HPDE6-E6E7 (cell line): ENCODE measurements around the gene ABO.
"Not testable (repeated sequence)": the region's sequence is repeated elsewhere in the genome, so short reads cannot be mapped to it uniquely, and the experiment has no call there.

Experiments used
- DNase-seq: peaks from one replicate; pipeline ENCODE4 v3.0.0; 2011; ENCODE audit warnings: missing footprints; ENCODE audit errors: extremely low spot score

Gene ABO

GRCh38 chr9:133290751-133291302 lies 15.8 kb upstream of the ABO start:
- no peak for DNase-seq

- no peak for DNase-seq
Observed at GRCh38 chr9:133286523-133286922, 11.5 kb upstream of the ABO start.

- DNase-seq = no peak
Observed at GRCh38 chr9:133285252-133285775, 10.3 kb upstream of the ABO start.

GRCh38 chr9:133284362-133284761 lies 9.4 kb upstream of the ABO start:
- no peak for DNase-seq

GRCh38 chr9:133283255-133284032 lies 8.4 kb upstream of the ABO start:
- not testable (repeated sequence) for DNase-seq

GRCh38 chr9:133282464-133283238 lies 7.7 kb upstream of the ABO start:
- no peak for DNase-seq

GRCh38 chr9:133280392-133280791 lies 5.4 kb upstream of the ABO start:
- no peak for DNase-seq

GRCh38 chr9:133278161-133279114 lies 3.4 kb upstream of the ABO start:
- DNase-seq = no peak

- DNase-seq = no peak
Observed at GRCh38 chr9:133277467-133277866, 2.5 kb upstream of the ABO start.

- no peak for DNase-seq
Observed at GRCh38 chr9:133276923-133277322, 1.9 kb upstream of the ABO start.

GRCh38 chr9:133276001-133276884 lies 1.2 kb upstream of the ABO start:
- no peak for DNase-seq

GRCh38 chr9:133274236-133275104 lies 531 bp downstream of the ABO start:
- no peak for DNase-seq

- no peak for DNase-seq
Observed at GRCh38 chr9:133273819-133274218, 1.2 kb downstream of the ABO start.

- DNase-seq = no peak
Observed at GRCh38 chr9:133273098-133273497, 1.9 kb downstream of the ABO start.

GRCh38 chr9:133269537-133270362 lies 5.3 kb downstream of the ABO start:
- no peak for DNase-seq

GRCh38 chr9:133269136-133269535 lies 5.9 kb downstream of the ABO start:
- not testable (repeated sequence) for DNase-seq

- no peak for DNase-seq
Observed at GRCh38 chr9:133268335-133269056, 6.5 kb downstream of the ABO start.

- no peak for DNase-seq
Observed at GRCh38 chr9:133264235-133264764, 10.7 kb downstream of the ABO start.
